Activated naive CD8-positive, alpha-beta T cell treated with anti-CD3 and anti-CD28 coated beads for 36 hours (primary cell): ENCODE measurements around the gene ACSF3. TPM values are rescaled to one million over a fixed set of nuclear protein-coding genes. Genes with fewer than 3 reads are reported as not detected.
"Not testable (repeated sequence)": the region's sequence is repeated elsewhere in the genome, so short reads cannot be mapped to it uniquely, and the experiment has no call there.

ENCODE experiments used
- DNase-seq: peaks from one replicate; pipeline ENCODE4 v3.0.0; 2021
- H3K27ac Mint-ChIP-seq: one replicate; pipeline ENCODE4 v1.8.0; 2022; ENCODE audit warnings: mild to moderate bottlenecking, moderate library complexity, mixed read lengths
- H3K27me3 Mint-ChIP-seq: one replicate; pipeline ENCODE4 v1.8.0; 2022; ENCODE audit warnings: mild to moderate bottlenecking, mixed read lengths
- H3K36me3 Mint-ChIP-seq: one replicate; pipeline ENCODE4 v1.8.0; 2021; ENCODE audit warnings: mild to moderate bottlenecking, mixed read lengths
- H3K4me1 Mint-ChIP-seq: one replicate; pipeline ENCODE4 v1.8.0; 2021; ENCODE audit warnings: mixed read lengths
- H3K4me3 Mint-ChIP-seq: one replicate; pipeline ENCODE4 v1.8.0; 2022; ENCODE audit warnings: mild to moderate bottlenecking, moderate library complexity, mixed read lengths
- H3K9me3 Mint-ChIP-seq: one replicate; pipeline ENCODE4 v1.8.0; 2022; ENCODE audit warnings: mixed read lengths
- total RNA-seq, 2 experiments: library from RNA; stranded (reverse); gene quantifications; one replicate each; pipeline ENCODE4 v1.2.3, GENCODE V29; 2021

ACSF3 gene
- total RNA-seq, 2 experiments from 2014 or later, result 32.1 to 38.4 TPM

DNA sequence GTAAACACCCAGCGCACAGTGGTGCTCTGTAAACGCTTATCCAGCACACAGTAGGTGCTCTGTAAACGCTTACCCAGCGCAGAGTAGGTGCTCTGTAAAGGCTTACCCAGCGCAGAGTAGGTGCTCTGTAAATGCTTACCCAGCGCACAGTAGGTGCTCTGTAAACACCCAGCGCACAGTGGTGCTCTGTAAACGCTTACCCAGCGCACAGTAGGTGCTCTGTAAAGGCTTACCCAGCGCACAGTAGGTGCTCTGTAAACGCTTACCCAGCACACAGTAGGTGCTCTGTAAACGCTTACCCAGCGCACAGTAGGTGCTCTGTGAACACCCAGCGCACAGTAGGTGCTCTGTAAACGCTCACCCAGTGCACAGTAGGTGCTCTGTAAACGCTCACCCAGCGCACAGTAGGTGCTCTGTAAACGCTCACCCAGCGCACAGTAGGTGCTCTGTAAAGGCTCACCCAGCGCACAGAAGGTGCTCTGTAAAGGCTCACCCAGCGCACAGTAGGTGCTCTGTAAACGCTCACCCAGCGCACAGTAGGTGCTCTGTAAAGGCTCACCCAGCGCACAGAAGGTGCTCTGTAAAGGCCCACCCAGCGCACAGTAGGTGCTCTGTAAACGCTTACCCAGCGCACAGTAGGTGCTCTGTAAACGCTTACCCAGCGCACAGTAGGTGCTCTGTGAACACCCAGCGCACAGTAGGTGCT is 92.4 kb downstream of the ACSF3 start:
- not testable (repeated sequence) for H3K4me3 Mint-ChIP-seq, H3K9me3 Mint-ChIP-seq, H3K4me1 Mint-ChIP-seq, DNase-seq, H3K27ac Mint-ChIP-seq, H3K27me3 Mint-ChIP-seq, H3K36me3 Mint-ChIP-seq

DNA sequence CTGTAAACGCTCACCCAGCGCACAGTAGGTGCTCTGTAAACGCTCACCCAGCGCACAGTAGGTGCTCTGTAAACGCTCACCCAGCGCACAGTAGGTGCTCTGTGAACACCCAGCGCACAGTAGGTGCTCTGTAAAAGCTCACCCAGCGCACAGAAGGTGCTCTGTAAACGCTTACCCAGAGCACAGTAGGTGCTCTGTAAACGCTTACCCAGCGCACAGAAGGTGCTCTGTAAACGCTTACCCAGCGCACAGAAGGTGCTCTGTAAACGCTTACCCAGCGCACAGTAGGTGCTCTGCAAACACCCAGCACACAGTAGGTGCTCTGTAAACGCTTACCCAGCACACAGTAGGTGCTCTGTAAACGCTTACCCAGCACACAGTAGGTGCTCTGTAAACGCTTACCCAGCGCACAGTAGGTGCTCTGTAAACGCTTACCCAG is 93.0 kb downstream of the ACSF3 start:
- H3K9me3 Mint-ChIP-seq, H3K27ac Mint-ChIP-seq: not testable (repeated sequence)

DNA sequence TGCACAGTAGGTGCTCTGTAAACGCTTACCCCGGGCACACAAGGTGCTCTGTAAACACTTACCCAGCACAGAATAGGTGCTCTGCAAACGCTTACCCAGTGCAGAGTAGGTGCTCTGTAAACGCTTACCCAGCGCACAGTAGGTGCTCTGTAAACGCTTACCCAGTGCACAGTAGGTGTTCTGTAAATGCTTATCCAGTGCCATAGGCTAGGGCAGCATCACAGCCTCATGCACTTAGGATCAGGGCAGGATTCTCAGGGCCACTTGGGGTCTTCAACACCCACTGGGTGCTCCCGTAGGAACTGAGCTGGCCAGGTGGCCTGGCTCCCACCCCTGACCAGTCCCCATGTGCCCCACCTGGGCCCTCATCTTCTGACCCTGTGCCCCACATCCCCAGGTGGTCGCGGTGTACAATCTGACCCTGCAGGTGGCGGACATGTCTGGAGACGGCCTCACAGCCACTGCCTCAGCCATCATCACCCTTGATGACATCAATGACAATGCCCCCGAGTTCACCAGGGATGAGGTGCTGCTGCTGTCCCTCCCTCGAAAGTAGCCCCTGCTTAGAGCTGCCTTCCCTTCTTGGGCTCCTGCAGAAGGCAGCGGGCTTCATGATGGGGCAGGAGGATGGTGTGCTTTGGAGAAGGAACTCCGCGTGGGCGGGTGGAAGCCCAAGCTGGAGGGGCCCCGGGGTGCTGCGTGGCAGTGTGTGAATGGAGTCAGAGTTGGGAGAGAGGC is 93.5 kb downstream of the ACSF3 start:
- H3K4me3 Mint-ChIP-seq, result no peak overlapping the region
- H3K27ac Mint-ChIP-seq, result no peak overlapping the region

More for the DNA sequence above, 93.0 kb downstream of the ACSF3 start:
- H3K36me3 Mint-ChIP-seq, H3K4me1 Mint-ChIP-seq, DNase-seq, H3K27me3 Mint-ChIP-seq, H3K4me3 Mint-ChIP-seq: not testable (repeated sequence)

DNA sequence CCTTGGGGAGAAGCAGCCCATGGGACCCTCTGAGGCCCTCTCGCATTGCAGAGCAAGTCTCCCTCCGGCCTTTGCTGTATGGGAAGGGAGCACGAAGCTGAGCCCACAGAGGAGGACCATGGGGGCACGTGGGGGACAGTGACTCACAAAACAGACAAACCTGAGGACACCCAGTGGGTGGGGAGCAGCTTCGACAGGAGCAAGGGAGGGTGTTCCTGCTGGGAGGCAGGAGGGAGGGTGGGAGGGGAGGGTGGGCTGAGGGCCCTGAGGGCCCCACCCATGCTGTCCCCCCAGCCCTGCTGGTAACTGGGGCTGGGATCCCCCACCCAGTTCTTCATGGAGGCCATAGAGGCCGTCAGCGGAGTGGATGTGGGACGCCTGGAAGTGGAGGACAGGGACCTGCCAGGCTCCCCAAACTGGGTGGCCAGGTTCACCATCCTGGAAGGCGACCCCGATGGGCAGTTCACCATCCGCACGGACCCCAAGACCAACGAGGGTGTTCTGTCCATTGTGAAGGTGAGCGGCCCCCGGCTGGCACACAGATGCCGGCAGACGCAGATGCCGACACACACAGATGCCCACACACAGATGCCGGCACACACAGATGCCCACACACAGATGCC is 94.2 kb downstream of the ACSF3 start:
- Mint-ChIP-seq H3K27me3 (no peaks in the 10 kb centered on the region), H3K27ac (no peak overlapping the region), H3K36me3 (no peaks in the 10 kb centered on the region)

More for the DNA sequence above, 93.5 kb downstream of the ACSF3 start:
- DNase-seq, result peak; percentile 50
- Mint-ChIP-seq H3K36me3 (no peaks in the 10 kb centered on the region), H3K27me3 (no peaks in the 10 kb centered on the region), H3K4me1 (peaks cover 3% of the 10 kb centered on the region), H3K9me3 (no peaks in the 10 kb centered on the region)

DNA sequence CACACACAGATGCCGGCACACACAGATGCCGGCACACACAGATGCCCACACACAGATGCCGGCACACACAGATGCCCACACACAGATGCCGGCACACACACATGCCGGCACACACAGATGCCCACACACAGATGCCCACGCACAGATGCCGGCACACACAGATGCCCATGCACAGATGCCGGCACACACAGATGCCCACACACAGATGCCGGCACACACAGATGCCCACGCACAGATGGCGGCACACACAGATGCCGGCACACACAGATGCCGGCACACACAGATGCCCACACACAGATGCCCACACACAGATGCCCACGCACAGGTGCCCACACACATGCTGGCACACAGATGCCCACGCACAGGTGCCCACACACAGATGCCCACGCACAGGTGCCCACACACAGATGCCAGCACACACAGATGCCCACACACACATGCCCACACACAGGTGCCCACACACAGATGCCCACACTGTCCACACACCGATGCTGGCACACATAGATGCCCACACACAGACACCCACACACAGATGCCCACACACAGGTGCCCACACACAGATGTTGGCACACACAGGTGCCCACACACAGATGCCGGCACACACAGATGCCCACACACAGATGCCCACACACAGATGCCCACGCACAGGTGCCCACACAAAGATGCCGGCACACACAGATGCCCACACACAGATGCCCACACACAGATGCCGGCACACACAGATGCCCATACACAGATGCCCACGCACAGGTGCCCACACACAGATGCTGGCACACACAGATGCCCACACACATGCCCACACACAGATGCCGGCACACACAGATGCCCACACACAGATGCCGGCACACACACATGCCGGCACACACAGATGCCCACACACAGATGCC is 95.1 kb downstream of the ACSF3 start:
- not testable (repeated sequence) for H3K4me3 Mint-ChIP-seq, H3K9me3 Mint-ChIP-seq, DNase-seq, H3K4me1 Mint-ChIP-seq, H3K27me3 Mint-ChIP-seq, H3K27ac Mint-ChIP-seq, H3K36me3 Mint-ChIP-seq

More for the DNA sequence above, 94.2 kb downstream of the ACSF3 start:
- peaks cover 3% of the 10 kb centered on the region for H3K4me1 Mint-ChIP-seq
- H3K9me3 Mint-ChIP-seq, result no peaks in the 10 kb centered on the region
- no peak for DNase-seq
- no peak overlapping the region for H3K4me3 Mint-ChIP-seq

DNA sequence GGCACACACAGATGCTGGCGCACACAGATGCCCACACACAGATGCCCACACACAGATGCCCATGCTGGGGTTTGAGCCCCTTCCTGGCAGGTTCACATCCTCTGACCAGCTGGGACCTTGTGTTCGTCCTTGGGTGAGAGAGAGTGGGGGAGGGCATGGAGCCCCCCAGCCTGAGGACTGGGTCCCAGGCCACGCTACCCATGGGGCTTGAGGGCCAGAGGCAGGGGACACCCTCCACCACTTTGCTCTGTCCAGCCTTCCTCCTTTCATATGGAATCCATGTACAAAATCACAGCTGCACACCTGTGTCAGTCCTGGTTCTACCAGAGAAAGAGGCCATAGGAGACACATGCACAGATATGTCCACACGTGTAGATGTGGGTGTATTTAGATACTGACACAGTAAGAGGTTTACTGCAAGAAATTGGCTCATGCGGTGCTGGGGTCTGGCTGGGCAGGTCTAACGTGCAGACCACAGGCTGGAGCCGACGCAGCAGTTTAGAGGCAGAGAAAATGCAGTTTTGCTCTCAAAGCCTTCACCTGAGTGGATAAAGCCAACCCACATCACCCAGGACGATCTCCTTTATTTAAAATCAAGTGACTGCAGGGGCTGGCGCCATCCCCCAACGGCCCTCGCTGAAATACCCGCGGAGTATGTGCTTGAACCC is 95.8 kb downstream of the ACSF3 start:
- H3K4me3 Mint-ChIP-seq, result no peak overlapping the region
- no peaks in the 10 kb centered on the region for H3K27me3 Mint-ChIP-seq
- peaks cover 3% of the 10 kb centered on the region for H3K4me1 Mint-ChIP-seq
- no peaks in the 10 kb centered on the region for H3K36me3 Mint-ChIP-seq
- H3K27ac Mint-ChIP-seq, result no peak overlapping the region
- no peak for DNase-seq
- H3K9me3 Mint-ChIP-seq, result no peaks in the 10 kb centered on the region

DNA sequence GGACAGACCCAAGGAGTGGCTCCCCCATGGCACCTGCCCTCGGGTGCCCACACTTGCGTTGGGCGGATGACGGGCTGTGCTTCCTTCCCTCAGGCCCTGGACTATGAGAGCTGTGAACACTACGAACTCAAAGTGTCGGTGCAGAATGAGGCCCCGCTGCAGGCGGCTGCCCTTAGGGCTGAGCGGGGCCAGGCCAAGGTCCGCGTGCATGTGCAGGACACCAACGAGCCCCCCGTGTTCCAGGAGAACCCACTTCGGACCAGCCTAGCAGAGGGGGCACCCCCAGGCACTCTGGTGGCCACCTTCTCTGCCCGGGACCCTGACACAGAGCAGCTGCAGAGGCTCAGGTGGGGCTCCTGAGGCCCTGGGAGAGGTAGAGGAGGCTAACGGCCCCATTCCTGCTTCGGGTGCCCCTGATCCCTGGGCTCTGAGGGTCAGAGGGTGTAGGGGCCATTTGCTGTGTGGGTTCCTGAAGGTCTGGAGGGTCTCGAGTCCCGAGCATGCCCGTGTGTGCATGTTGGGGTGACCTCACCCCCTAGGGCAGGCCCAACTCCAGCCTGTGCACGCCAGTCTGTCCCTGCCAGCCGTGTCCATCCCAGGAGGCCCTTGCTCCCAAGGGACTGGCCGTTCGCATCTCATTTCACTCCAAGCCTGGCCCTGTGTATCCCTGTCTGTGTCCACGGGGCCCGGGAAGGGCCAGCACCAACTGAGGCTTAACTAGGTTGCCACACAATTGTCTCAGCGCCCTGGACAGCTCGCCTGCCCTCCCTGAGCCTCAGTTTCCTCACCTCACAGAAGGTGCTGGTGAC is 96.7 kb downstream of the ACSF3 start:
- H3K36me3 Mint-ChIP-seq, result no peaks in the 10 kb centered on the region
- no peak for DNase-seq
- H3K4me1 Mint-ChIP-seq, result peaks cover 3% of the 10 kb centered on the region
- H3K27me3 Mint-ChIP-seq, result no peaks in the 10 kb centered on the region
- H3K9me3 Mint-ChIP-seq, result no peaks in the 10 kb centered on the region
- H3K27ac Mint-ChIP-seq, result no peak overlapping the region
- H3K4me3 Mint-ChIP-seq, result no peak overlapping the region

DNA sequence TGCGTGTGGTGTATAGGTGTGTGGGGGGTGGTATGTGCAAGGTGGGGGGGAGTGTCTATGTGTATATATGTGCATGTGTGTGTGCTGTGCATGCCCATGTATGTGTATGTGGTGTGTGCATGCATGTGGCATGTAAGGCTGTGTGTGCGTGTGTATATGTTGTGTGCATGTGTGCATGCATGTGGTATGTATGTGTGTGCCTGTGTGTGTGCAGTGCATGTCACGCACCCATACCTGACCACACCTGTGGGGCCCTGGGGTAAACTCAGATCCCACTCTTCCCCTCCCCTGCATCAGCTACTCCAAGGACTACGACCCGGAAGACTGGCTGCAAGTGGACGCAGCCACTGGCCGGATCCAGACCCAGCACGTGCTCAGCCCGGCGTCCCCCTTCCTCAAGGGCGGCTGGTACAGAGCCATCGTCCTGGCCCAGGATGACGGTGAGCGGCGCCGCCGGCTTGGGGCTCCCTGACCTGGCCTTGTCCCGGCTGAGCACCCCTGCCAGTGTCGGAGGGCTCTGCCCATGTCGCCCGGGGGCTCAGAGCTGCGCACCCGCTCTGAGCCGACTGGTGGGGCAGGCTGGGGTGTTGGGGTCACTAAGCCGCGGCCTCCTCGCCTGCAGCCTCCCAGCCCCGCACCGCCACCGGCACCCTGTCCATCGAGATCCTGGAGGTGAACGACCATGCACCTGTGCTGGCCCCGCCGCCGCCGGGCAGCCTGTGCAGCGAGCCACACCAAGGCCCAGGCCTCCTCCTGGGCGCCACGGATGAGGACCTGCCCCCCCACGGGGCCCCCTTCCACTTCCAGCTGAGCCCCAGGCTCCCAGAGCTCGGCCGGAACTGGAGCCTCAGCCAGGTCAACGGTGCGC is 97.6 kb downstream of the ACSF3 start:
- H3K4me3 Mint-ChIP-seq, result no peak overlapping the region
- no peaks in the 10 kb centered on the region for H3K9me3 Mint-ChIP-seq
- H3K4me1 Mint-ChIP-seq, result peaks cover 3% of the 10 kb centered on the region
- no peaks in the 10 kb centered on the region for H3K36me3 Mint-ChIP-seq
- H3K27ac Mint-ChIP-seq, result no peak overlapping the region
- H3K27me3 Mint-ChIP-seq, result no peaks in the 10 kb centered on the region
- peak; percentile 3 for DNase-seq

DNA sequence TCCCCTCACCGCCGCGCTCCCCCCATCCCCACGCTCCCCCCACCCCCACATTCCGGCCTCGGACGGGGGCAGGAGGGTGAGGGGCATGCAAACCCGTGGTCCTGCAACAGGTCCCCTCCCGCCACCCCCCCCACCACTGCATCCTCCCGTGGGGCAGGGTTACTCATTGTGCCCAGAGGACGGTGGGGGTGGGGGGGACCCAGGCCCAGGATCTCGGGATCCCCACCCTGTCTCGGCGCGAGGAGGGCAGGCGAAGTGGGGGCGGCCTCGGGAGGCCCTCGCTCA is 98.2 kb downstream of the ACSF3 start:
- Mint-ChIP-seq H3K36me3 (no peaks in the 10 kb centered on the region), H3K9me3 (no peaks in the 10 kb centered on the region), H3K4me1 (peaks cover 3% of the 10 kb centered on the region), H3K27me3 (no peaks in the 10 kb centered on the region), H3K4me3 (no peak overlapping the region), H3K27ac (no peak overlapping the region)
- DNase-seq, result no peak

DNA sequence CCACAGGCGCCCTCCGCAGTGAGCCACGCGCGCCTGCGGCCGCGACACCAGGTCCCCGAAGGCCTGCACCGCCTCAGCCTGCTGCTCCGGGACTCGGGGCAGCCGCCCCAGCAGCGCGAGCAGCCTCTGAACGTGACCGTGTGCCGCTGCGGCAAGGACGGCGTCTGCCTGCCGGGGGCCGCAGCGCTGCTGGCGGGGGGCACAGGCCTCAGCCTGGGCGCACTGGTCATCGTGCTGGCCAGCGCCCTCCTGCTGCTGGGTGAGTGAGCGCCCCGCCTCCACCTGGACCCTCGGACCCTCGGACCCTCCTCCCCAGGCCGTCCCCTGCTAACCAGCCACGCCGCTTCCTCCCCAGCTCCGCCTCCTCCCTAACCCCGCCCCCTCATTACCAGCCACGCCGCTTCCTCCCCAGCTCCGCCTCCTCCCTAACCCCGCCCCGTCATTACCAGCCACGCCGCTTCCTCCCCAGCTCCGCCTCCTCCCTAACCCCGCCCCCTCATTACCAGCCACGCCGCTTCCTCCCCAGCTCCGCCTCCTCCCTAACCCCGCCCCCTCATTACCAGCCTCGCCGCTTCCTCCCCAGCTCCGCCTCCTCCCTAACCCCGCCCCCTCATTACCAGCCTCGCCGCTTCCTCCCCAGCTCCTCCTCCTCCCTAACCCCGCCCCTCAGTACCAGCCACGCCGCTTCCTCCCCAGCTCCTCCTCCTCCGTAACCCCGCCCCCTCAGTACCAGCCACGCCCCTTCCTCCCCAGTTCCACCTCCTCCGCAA is 98.7 kb downstream of the ACSF3 start:
- H3K4me3 Mint-ChIP-seq, result not testable (repeated sequence)

DNA sequence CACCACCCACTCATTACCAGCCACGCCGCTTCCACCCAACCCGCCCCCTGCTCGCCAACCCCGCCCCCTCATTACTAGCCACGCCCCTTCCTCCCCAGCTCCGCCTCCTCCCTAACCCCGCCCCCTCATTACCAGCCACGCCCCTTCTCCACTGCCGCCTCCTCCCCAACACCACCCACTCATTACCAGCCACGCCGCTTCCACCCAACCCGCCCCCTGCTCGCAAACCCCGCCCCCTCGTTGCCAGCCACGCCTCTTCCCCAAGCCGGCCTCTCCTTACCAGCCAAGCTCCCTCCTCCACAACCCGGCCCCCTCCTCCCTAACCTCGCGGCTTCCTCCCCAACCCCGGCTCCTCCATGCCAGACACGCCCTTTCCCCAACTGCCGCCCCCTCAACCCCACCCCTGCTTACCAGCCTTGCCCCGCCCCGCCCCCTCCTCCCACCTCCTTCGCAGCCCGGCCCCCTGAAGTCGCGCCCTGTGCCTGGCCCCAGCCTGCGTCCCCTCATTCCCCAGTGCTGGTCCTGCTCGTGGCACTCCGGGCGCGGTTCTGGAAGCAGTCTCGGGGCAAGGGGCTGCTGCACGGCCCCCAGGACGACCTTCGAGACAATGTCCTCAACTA is 99.4 kb downstream of the ACSF3 start:
- Mint-ChIP-seq H3K4me1 (no peaks in the 10 kb centered on the region), H3K9me3 (no peaks in the 10 kb centered on the region), H3K4me3 (no peak overlapping the region), H3K36me3 (no peaks in the 10 kb centered on the region), H3K27ac (no peak overlapping the region), H3K27me3 (no peaks in the 10 kb centered on the region)
- DNase-seq, result peak; percentile 58

More for the DNA sequence above, 98.7 kb downstream of the ACSF3 start:
- not testable (repeated sequence) for H3K36me3 Mint-ChIP-seq, H3K4me1 Mint-ChIP-seq, H3K27ac Mint-ChIP-seq, H3K9me3 Mint-ChIP-seq, H3K27me3 Mint-ChIP-seq
- peak; percentile 75 for DNase-seq

DNA sequence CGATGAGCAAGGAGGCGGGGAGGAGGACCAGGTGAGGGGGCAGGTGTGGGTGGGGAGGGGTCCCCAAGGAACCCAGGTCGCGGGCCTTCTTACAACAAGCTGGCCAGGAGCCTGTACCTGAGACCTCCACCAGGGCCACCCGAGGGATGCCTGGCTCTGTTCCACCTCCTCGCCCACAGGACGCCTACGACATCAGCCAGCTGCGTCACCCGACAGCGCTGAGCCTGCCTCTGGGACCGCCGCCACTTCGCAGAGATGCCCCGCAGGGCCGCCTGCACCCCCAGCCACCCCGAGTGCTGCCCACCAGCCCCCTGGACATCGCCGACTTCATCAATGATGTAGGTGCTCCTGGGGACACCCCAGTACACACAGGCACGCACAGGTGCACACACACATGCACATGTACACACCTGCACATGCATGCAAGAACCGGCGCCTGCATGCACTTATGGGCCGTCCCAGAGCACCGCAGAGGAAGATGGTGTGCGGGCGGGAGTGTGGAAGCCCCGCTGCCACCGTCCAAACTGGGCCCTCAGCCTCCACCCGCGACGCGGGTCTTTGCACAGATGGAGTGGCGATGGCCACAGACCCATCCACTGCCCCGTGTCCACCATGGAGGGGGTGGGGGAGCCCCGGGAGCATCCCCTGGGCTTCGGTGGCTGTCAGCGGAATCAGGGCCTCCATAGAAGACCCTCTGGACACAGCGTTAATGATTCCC is 100.1 kb downstream of the ACSF3 start:
- H3K27ac Mint-ChIP-seq, result no peak overlapping the region
- no peak for DNase-seq
- no peaks in the 10 kb centered on the region for H3K36me3 Mint-ChIP-seq
- H3K9me3 Mint-ChIP-seq, result no peaks in the 10 kb centered on the region
- H3K4me3 Mint-ChIP-seq, result no peak overlapping the region
- peaks cover 1% of the 10 kb centered on the region for H3K27me3 Mint-ChIP-seq
- no peaks in the 10 kb centered on the region for H3K4me1 Mint-ChIP-seq
